Left lobe of liver (tissue), 2 donors: ENCODE measurements around the gene ZNF146. TPM values are rescaled to one million over a fixed set of nuclear protein-coding genes. Genes with fewer than 3 reads are reported as not detected.
"Not testable (repeated sequence)": the region's sequence is repeated elsewhere in the genome, so short reads cannot be mapped to it uniquely, and the experiment has no call there.

Source experiments
- ATAC-seq: fragments of 200-7000 bp; cut with Tn5 transposase; one replicate; pipeline ENCODE4 v1.9.1; 2020; ENCODE audit warnings: mild to moderate bottlenecking, moderate library complexity
- DNase-seq: peaks from one replicate; pipeline ENCODE4 v3.0.0-alpha.2; 2020; ENCODE audit warnings: low spot score
- total RNA-seq: library from RNA; stranded (reverse); gene quantifications from one replicate; pipeline ENCODE4 v1.2.1, GENCODE V29; 2021
- donor health status: DM: no; HTN: no; CAD: no; lungs with moderate emphysema.
- donor health status: DM: no; HTN: yes; CAD: no.

ZNF146 gene
- total RNA-seq, 1 donor from 2014 or later: 17.2 TPM

DNA sequence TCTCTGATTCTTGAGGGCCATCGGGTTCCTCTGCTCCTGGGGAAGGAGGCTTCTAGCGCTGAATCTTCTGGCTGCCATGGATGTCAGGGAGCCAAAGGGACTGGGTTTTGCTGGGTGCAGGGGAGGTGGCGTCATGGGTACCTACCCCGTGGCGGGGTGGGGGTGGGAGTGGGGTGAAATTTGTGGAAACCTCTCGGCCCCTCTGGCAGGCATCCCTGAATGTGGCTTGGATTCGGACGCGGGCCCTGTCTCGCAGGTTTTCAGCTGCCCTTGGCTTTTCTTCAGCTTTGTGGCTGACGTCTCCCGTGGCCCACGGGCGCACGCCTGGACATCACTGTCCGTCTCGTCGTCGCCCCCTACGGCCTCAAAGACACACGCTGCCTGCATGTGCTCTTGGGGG lies 53.2 kb downstream of the ZNF146 start:
- not testable (repeated sequence) for ATAC-seq, DNase-seq

DNA sequence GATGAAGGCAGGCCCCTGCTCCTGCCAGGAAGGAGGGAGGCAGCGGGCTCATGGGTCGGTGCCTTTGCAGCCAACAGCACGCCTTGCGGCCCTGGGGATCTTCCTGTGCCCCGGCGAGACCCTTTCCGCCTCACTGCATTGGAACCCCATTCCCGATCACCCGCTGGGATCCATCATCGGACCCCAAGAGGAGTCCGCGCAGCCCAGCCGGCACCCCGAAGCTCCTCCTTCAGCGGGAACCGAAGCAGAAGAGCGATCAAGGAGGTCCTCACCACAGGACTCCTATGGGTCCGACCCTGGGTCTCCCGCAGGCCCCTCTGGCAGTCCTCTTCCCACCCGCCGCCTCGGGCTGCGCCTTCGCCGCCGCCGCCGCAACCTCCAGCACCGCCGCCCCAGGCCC lies 53.7 kb downstream of the ZNF146 start:
- DNase-seq, ATAC-seq: not testable (repeated sequence)

DNA sequence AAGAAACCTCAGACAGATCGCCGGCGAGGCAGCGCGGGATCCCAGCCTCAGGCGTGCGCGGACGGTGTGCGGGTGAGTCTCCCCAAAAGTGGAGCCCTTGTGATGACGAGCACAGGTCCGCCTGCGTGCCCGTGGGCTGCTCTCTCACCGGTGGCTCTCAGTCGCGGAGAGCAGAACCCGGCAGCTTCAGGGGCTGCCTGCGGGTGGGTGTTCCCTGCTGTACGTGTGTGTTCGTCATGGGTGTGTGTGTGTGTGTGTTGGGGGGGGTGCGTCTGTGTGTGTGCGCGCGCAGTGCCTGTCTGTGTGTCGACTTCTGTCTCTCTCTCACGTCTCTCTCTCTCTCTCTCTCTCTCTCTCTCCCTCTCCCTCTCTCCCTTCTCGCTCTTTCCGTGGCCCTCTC lies 54.4 kb downstream of the ZNF146 start:
- not testable (repeated sequence) for ATAC-seq, DNase-seq

Other genes with a start within 250 kb of the ZNF146 start
- 13.9 TPM for gene SDHAF1, start 219.9 kb upstream of the ZNF146 start, total RNA-seq
- gene SYNE4, start 206.3 kb upstream of the ZNF146 start, total RNA-seq: 6.5 TPM
- gene ALKBH6, start 200.9 kb upstream of the ZNF146 start, total RNA-seq: 10.3 TPM
- 1.3 TPM for gene CLIP3, start 182.2 kb upstream of the ZNF146 start, total RNA-seq
- gene THAP8, start 160.8 kb upstream of the ZNF146 start, total RNA-seq: 2.2 TPM
- gene WDR62, start 160.2 kb upstream of the ZNF146 start, total RNA-seq: 0.48 TPM
- gene OVOL3, start 104.0 kb upstream of the ZNF146 start, total RNA-seq: not detected
- gene POLR2I, start 100.2 kb upstream of the ZNF146 start, total RNA-seq: 43.9 TPM
- 33.5 TPM for gene TBCB, start 99.6 kb upstream of the ZNF146 start, total RNA-seq
- gene CAPNS1, start 75.0 kb upstream of the ZNF146 start, total RNA-seq: 168 TPM
- 3.9 TPM for gene COX7A1, start 62.7 kb upstream of the ZNF146 start, total RNA-seq
- gene ZNF565, start 441 bp upstream of the ZNF146 start, total RNA-seq: 2.6 TPM
- gene ZFP14, start 164.1 kb downstream of the ZNF146 start, total RNA-seq: 2.8 TPM
- gene ZFP82, start 203.5 kb downstream of the ZNF146 start, total RNA-seq: 0.53 TPM